Measurements from ENCODE around the gene TAPT1.

The TAPT1 gene

DNA sequence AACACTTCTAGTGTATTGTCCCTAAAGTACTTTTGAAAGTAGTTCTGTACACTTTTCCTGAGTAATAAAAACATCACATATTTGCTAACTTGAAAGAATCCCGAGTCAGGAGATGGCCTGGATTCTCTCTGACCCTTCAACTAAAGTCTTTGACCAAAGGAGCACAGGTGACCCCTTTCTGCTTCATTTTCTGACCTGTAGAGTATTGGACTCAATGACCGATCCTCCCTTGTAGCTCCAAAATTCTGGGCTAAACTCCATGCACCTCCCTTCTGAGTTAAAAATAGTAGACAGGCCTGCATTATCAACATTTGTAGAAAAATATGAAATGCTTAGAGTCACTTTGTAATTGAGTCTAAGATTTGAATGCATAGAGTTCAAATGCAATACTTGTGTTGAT lies 4.0 kb upstream of the TAPT1 start:
- TF ChIP-seq TAF1 (IDR thresholded peaks at IDR 0.05; ENCODE audit: borderline replicate concordance, insufficient read depth, low read length) (no peak), REST (IDR thresholded peaks at IDR 0.05; ENCODE audit: insufficient read depth in 1 of 2, low read depth in 2 of 2, low read length in 2 of 2) (no peak), FOXP2 (optimal IDR thresholded peaks at IDR 0.05; ENCODE audit: borderline replicate concordance, extremely low read depth, extremely low read length, insufficient read depth) (no peak), SIN3A (IDR thresholded peaks at IDR 0.05; ENCODE audit: borderline replicate concordance, insufficient read depth, low read length) (no peak)

DNA sequence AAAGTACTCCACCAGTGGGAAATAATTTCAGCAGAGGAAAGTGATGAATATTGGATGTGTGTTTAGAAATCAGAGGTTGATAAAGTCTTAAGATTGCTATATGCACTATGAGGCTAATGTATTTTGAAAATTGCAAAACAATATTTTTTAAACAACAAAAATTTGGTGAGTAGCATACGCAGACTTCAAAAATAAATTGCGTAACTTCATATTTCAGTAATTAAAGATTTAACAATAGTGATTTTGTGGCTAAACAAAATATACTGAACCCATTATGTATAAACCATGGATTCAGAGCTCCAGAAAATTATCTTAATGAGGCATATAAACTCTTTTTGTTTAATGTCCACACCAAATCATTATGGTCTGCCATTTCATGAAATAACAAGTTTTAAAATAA lies 3.3 kb upstream of the TAPT1 start:
- TF ChIP-seq REST (IDR thresholded peaks at IDR 0.05; ENCODE audit: insufficient read depth in 1 of 2, low read depth in 2 of 2, low read length in 2 of 2) (no peak), POLR2AphosphoS5 (IDR thresholded peaks at IDR 0.05; ENCODE audit: low read depth, low read length) (no peak), TAF1 (IDR thresholded peaks at IDR 0.05; ENCODE audit: borderline replicate concordance, insufficient read depth, low read length) (no peak), SIN3A (IDR thresholded peaks at IDR 0.05; ENCODE audit: borderline replicate concordance, insufficient read depth, low read length) (no peak), FOXP2 (optimal IDR thresholded peaks at IDR 0.05; ENCODE audit: borderline replicate concordance, extremely low read depth, extremely low read length, insufficient read depth) (no peak)

DNA sequence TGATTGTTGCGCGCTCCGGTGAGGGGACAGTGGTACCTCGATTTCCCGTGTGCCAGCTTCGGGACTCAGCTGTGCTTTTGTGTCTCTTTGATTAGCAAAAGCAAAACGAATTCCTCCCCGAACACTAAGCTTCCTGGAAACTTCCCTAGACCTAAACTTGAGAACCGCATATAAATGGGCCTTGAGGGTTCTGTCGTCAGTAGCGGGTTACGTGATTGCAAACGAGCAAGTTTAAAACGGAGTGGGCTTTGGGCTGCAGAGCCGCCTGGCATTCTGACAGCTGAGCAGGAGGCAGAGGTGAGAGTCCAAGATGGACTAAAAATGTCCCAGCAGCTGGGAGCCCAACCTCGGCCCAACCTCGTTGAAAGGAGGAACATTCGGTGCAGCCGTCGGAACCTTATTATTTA lies 1.2 kb upstream of the TAPT1 start:
- TF ChIP-seq POLR2AphosphoS5 (IDR thresholded peaks at IDR 0.05; ENCODE audit: low read depth, low read length): no peak

DNA sequence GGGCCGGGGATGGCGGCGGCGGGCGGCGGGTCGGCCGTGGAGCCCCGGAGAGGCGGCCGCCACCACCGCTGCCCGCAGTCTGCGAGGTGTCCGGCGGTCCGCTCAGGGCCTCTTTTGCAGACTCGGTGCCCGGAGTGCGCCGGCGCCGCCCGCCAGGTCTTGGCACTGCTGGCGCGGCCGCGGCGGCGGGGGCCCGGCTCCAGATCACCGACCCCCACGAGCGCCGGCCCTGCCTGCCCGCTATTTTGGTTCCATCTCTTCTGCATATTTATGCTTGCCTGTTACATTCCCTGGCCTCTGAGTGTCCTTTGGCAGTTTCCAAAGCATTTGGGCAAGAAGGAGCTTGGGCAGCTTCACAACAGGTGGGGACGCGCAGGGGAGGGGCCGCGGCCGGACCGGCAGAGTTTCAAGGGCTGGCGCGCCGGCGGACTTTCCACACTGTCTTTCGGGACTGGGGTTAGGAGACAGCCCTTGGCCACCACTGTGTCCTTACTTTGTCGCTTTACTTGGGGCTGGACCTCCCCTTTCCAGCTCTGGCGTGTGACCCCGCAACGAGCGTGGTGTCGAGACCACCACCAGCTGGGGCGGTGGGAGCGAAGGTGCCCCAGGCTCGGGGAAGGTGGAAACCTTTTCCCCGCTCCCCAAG lies 668 bp upstream of the TAPT1 start:
- TF ChIP-seq TAF1 (IDR thresholded peaks at IDR 0.05; ENCODE audit: borderline replicate concordance, insufficient read depth, low read length) (no peak), SIN3A (IDR thresholded peaks at IDR 0.05; ENCODE audit: borderline replicate concordance, insufficient read depth, low read length) (no peak), FOXP2 (optimal IDR thresholded peaks at IDR 0.05; ENCODE audit: borderline replicate concordance, extremely low read depth, extremely low read length, insufficient read depth) (no peak), POLR2AphosphoS5 (IDR thresholded peaks at IDR 0.05; ENCODE audit: low read depth, low read length) (no peak), REST (IDR thresholded peaks at IDR 0.05; ENCODE audit: insufficient read depth in 1 of 2, low read depth in 2 of 2, low read length in 2 of 2) (no peak)

- TF ChIP-seq FOXP2 (optimal IDR thresholded peaks at IDR 0.05; ENCODE audit: borderline replicate concordance, extremely low read depth, extremely low read length, insufficient read depth): no peak
- no peak for TF ChIP-seq SIN3A (IDR thresholded peaks at IDR 0.05; ENCODE audit: borderline replicate concordance, insufficient read depth, low read length)
- no peak for TF ChIP-seq TAF1 (IDR thresholded peaks at IDR 0.05; ENCODE audit: borderline replicate concordance, insufficient read depth, low read length)
- no peak for TF ChIP-seq REST (IDR thresholded peaks at IDR 0.05; ENCODE audit: insufficient read depth in 1 of 2, low read depth in 2 of 2, low read length in 2 of 2)
- no peak for TF ChIP-seq POLR2AphosphoS5 (IDR thresholded peaks at IDR 0.05; ENCODE audit: low read depth, low read length)
Observed at GRCh38 chr4:16225167-16225862, 956 bp downstream of the TAPT1 start.

All from PFSK-1 (cell line).